ENCODE data around the gene GRM7.

GRM7 gene

DNA sequence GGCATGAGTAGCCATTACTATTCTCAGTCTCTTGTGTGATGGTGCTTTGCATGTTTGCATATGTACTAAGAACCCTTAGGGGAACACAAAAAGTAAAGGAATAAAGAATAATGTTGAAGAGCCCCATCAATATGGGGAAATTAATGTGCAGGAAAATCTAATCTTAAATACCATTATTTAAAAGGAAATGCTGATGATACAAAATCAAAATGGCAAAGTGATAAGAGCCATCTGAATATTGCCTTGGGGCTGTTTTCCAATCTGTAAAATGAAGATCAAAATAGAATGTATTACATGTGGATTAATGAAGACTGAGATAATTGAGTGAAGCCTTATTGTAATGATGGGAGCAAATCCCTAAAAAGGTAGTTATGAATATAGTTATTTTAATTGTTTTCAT lies 771.4 kb downstream of the GRM7 start:
- in situ Hi-C loops (cut with HindIII; ENCODE audit: low sequenced_read_pairs): no loop called here
- DNase-seq (ENCODE audit: low read depth): no peak
- TF ChIP-seq, protein P1, sequence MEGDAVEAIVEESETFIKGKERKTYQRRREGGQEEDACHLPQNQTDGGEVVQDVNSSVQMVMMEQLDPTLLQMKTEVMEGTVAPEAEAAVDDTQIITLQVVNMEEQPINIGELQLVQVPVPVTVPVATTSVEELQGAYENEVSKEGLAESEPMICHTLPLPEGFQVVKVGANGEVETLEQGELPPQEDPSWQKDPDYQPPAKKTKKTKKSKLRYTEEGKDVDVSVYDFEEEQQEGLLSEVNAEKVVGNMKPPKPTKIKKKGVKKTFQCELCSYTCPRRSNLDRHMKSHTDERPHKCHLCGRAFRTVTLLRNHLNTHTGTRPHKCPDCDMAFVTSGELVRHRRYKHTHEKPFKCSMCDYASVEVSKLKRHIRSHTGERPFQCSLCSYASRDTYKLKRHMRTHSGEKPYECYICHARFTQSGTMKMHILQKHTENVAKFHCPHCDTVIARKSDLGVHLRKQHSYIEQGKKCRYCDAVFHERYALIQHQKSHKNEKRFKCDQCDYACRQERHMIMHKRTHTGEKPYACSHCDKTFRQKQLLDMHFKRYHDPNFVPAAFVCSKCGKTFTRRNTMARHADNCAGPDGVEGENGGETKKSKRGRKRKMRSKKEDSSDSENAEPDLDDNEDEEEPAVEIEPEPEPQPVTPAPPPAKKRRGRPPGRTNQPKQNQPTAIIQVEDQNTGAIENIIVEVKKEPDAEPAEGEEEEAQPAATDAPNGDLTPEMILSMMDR (IDR thresholded peaks at IDR 0.05; ENCODE audit: low read depth, low read length, missing control alignments): no peak

DNA sequence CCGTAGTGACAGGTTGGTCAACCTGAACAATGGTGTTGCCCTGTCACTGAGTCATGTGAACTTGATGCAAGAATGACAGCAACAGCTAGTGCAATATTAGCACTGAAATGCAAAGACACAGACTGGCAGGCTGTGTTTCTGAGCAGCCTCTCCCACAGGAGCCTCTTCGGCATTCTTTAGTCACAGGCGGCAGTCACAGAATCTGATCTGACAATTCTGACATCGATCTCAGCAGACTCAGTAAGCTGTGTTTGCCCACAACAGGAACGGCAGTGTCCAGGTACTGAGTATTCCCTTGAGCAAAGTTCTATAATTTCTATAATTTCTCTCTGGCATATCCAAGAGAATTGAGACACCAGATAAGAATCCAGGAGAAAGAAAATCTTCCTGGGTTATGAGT lies 776.8 kb downstream of the GRM7 start:
- H3K4me3 ChIP-seq (ENCODE audit: low read depth, low read length): no peak overlapping the region
- in situ Hi-C loops (cut with HindIII; ENCODE audit: low sequenced_read_pairs): no loop called here
- DNase-seq (ENCODE audit: low read depth): no peak
- TF ChIP-seq, protein P1 (IDR thresholded peaks at IDR 0.05; ENCODE audit: low read depth, low read length, missing control alignments): no peak

More for the DNA sequence above, 771.4 kb downstream of the GRM7 start:
- H3K4me3 ChIP-seq (ENCODE audit: low read depth, low read length): no peak overlapping the region

DNA sequence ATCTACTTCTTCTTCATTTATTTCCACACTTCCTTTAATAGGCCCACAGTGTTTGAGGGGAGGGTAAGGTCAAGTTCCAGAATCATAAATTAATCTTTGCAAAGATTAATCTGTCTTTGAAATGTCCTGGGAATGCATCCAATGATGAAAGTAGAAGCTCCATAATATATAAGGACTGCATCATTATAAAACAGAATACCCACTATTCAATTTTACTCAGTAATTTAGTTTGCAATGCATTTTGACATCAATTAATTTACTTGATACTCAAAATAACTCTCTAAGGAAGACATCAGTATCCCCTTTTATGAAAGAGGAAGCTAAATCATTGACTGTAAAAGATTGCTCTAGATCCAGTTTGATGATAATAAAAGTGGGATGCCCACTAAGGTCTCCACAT lies 777.2 kb downstream of the GRM7 start:
- in situ Hi-C loops (cut with HindIII; ENCODE audit: low sequenced_read_pairs): no loop called here
- DNase-seq (ENCODE audit: low read depth): no peak
- H3K4me3 ChIP-seq (ENCODE audit: low read depth, low read length): no peak overlapping the region
- TF ChIP-seq, protein P1 (IDR thresholded peaks at IDR 0.05; ENCODE audit: low read depth, low read length, missing control alignments): no peak

DNA sequence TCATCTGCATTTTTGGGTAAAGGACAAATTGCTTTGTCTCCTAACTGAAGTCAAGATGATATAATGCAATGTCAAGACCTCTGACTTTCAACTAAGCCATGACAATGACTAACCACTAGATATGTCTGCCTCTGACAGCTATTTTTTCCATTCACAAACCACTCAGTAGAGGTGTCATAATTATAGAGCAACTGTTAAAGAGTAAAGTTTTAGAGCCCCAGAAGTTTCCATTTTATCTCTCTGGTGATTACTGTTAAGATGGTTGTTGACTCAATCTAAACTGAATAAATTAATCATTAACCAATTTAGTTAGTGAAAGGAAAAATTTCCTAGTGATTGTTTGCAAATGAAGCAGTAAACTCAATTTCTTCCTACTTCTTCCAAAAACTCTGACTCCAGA lies 779.9 kb downstream of the GRM7 start:
- TF ChIP-seq, protein P1 (IDR thresholded peaks at IDR 0.05; ENCODE audit: low read depth, low read length, missing control alignments): no peak
- H3K4me3 ChIP-seq (ENCODE audit: low read depth, low read length): no peak overlapping the region
- DNase-seq (ENCODE audit: low read depth): no peak
- in situ Hi-C loops (cut with HindIII; ENCODE audit: low sequenced_read_pairs): no loop called here

DNA sequence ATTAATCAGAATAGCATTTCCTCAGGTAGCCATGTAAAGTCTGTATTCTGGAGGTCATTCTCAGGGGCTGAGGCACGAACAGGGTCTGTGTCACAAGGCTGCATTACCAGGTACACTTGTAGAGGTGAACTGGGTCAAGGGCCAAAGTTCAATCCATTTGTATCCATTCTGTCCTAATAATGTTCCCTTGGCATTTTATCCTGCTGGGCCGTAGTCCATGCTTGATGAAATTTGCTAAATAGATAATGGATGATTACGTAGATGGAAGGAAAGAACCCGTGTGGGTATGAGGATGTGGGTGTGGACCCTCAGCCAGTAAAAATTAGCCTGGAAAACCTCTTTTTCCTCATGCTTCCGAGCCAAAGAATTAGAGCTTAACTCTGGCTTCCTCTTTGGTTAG lies 785.9 kb downstream of the GRM7 start:
- no peak for DNase-seq (ENCODE audit: low read depth)
- H3K4me3 ChIP-seq (ENCODE audit: low read depth, low read length): no peak overlapping the region
- TF ChIP-seq, protein P1 (IDR thresholded peaks at IDR 0.05; ENCODE audit: low read depth, low read length, missing control alignments): no peak
- in situ Hi-C loops (cut with HindIII; ENCODE audit: low sequenced_read_pairs): no loop called here

DNA sequence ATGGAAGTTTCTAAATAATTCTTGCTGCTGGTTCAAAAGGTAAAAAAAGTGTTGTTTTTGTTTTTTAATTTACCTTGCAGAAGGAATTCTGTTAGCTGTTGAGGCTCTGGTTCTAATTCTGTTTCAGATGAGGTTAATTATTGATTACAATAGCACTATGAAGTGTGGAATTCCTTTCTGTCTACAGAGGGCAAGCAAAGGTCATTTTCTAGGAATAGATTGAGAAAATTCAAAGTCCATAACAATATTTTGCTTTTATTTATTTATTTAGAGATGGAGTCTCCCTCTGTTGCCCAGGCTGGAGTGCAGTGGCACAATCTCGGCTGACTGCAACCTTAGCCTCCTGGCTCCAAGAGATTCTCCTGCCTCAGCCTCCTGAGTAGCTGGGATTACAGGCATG lies 789.6 kb downstream of the GRM7 start:
- no peak for DNase-seq (ENCODE audit: low read depth)
- TF ChIP-seq, protein P1 (IDR thresholded peaks at IDR 0.05; ENCODE audit: low read depth, low read length, missing control alignments): no peak
- H3K4me3 ChIP-seq (ENCODE audit: low read depth, low read length): no peak overlapping the region
- in situ Hi-C loops (cut with HindIII; ENCODE audit: low sequenced_read_pairs): no loop called here

DNA sequence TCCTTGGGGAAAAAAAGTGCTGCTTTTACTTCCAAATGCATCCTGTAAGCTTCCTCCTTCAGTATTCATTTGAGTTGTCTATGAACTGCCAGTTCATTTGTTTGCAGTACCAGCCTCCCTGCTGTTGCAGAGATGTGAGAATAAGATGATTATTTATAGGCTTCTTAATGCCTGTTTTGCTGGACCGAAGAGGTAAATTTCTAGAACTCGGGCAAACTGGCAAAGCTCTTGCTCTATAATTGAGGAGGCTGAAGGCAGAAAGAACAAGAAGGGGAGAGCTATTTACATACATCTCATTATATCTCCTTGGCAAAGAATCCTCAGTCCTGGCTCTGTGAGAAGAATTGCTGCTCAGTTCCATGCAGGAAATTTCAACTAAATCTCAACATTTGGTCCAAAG lies 790.4 kb downstream of the GRM7 start:
- no peak for DNase-seq (ENCODE audit: low read depth)
- TF ChIP-seq, protein P1 (IDR thresholded peaks at IDR 0.05; ENCODE audit: low read depth, low read length, missing control alignments): no peak
- no peak overlapping the region for H3K4me3 ChIP-seq (ENCODE audit: low read depth, low read length)
- in situ Hi-C loops (cut with HindIII; ENCODE audit: low sequenced_read_pairs): no loop called here
